GM12892 (cell line): ENCODE results near the gene PTPRN2.

Experiments
- POLR2A ChIP-seq: IDR thresholded peaks from 2 replicates; pipeline ENCODE4 v1.6.1; 2011; ENCODE audit warnings: low read depth, low read length, control low read depth
- POLR2AphosphoS5 ChIP-seq: IDR thresholded peaks from 2 replicates; pipeline ENCODE4 v1.6.1; 2011; ENCODE audit warnings: low read depth, low read length, control low read depth

DNA sequence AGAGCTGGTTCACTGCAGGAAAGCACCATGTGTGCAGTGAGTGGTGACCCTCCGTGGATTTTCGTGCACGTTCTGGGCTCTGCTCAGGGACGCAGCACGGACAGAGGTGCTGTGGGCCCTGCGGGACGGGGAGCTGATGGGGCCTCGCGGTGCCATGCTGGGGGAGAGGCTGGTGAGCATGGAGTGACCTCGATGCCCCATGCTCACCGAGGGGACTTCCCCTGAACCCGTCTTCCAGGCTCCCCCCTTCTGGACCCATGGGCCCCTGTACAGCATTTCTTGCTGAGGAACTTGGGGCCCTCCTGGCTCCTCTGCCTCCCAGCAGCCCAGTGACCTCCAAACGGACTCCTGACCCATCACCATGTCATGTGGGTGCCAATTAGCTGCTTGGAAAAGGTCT lies 997.1 kb downstream of the PTPRN2 start:
- no peak for TF ChIP-seq POLR2A
- TF ChIP-seq POLR2AphosphoS5, result no peak
